Esophagus muscularis mucosa (tissue), 4 donors: ENCODE results near the gene RAB10. TPM values are rescaled to one million over a fixed set of nuclear protein-coding genes. Genes with fewer than 3 reads are reported as not detected.

Experiments
- DNase-seq: peaks from one replicate; pipeline ENCODE4 v3.0.0-alpha.2; 2017; ENCODE audit errors: extremely low spot score
- H3K27ac ChIP-seq, 4 donors: fragments of 200-600 bp; sonication (generic); replicated peaks in 1 of 4; 1 replicate in 3 of 4; 2 replicates in 1 of 4; pipeline ENCODE4 v1.5.1; 2016 to 2019; ENCODE audit warnings: mild to moderate bottlenecking in 1 of 4
- H3K27me3 ChIP-seq, 4 donors: fragments of 200-600 bp; sonication (generic); one replicate each; pipeline versions ENCODE4 v1.5.1 to v1.6.0; 2016 to 2019
- H3K36me3 ChIP-seq, 4 donors: fragments of 200-600 bp; sonication (generic); one replicate each; pipeline ENCODE4 v1.5.1; 2016 to 2019
- H3K4me1 ChIP-seq, 4 donors: fragments of 200-600 bp; sonication (generic); one replicate each; pipeline ENCODE4 v1.5.1; 2016 to 2019
- H3K4me3 ChIP-seq, 4 donors: fragments of 200-600 bp; sonication (generic); 1 replicate in 2 of 4; 2 replicates in 2 of 4; pipeline ENCODE4 v1.5.1; 2016 to 2019; ENCODE audit warnings: mild to moderate bottlenecking in 4 of 4, moderate library complexity in 1 of 4
- H3K9me3 ChIP-seq, 4 donors: fragments of 200-600 bp; sonication (generic); 1 replicate in 3 of 4; 2 replicates in 1 of 4; pipeline ENCODE4 v1.5.1; 2016 to 2019
- CTCF ChIP-seq, 3 experiments: fragments of 200-600 bp in 2 of 3; fragments of 450-650 bp in 1 of 3; sonication (generic) in 2 of 3; IDR thresholded peaks; one replicate each; pipeline ENCODE4 v1.5.1; 2017 to 2019; ENCODE audit warnings: antibody characterized with exemption in 3 of 3, mild to moderate bottlenecking in 2 of 3, moderate library complexity in 1 of 3
- EP300 ChIP-seq: sonication (generic); formaldehyde crosslinking; IDR thresholded peaks from one replicate; pipeline ENCODE4 v1.6.1; 2017; ENCODE audit warnings: antibody characterized with exemption
- POLR2A ChIP-seq: fragments of 450-650 bp; IDR thresholded peaks from one replicate; pipeline ENCODE4 v1.6.1; 2017; ENCODE audit warnings: antibody characterized with exemption, moderate library complexity, mild to moderate bottlenecking, low read depth
- POLR2AphosphoS5 ChIP-seq, 2 donors: sonication (generic); formaldehyde crosslinking; IDR thresholded peaks; one replicate each; pipeline ENCODE4 v1.6.1; 2017; ENCODE audit warnings: antibody characterized with exemption in 2 of 2
- WGBS: methylation state at CpG from one replicate; pipeline ENCODE4 v1.1.5; 2018; 5-methylcytosine and 5-hydroxymethylcytosine counted together
- intact Hi-C: fragments of 100-400 bp; cut with DNase I; formaldehyde crosslinking; loops from one replicate; pipeline ENCODE4 v1.15.1; 2023
- total RNA-seq, 4 donors: library from RNA; depleted of rRNA; stranded (reverse); fragments of >200 nt; gene quantifications; one replicate each; pipeline versions ENCODE4 v1.1.0 to v1.2.1, GENCODE V29; 2016

Gene RAB10
- total RNA-seq, 4 donors from 2014 or later, result 91.0 to 106 (median 98.1) TPM

GRCh38 chr2:26043109-26043508 lies 9.2 kb downstream of the RAB10 start:
- intact Hi-C loops, result no loop called here
- Histone ChIP-seq H3K27ac (no peak overlapping the region), H3K4me1 (peaks cover 12 to 64% (median 53%) of the 10 kb centered on the region in 4 donors), H3K9me3 (no peaks in the 10 kb centered on the region), H3K4me3 (no peak overlapping the region), H3K36me3 (no peaks in the 10 kb centered on the region), H3K27me3 (no peaks in the 10 kb centered on the region)
- DNase-seq, result no peak
- TF ChIP-seq POLR2AphosphoS5 (IDR thresholded peaks at IDR 0.05) (no peak), EP300 (no peak), CTCF (IDR thresholded peaks at IDR 0.05) (no peak), POLR2A (no peak)
- 90% methylated on average over 5 of the region's 5 CpGs for WGBS

- Histone ChIP-seq H3K4me1 (peaks cover 17 to 65% (median 53%) of the 10 kb centered on the region in 4 donors), H3K27ac (peak overlapping the region in 3 of 4 donors; percentile 4 to 31 (median 20)), H3K4me3 (no peak overlapping the region), H3K9me3 (no peaks in the 10 kb centered on the region), H3K36me3 (no peaks in the 10 kb centered on the region), H3K27me3 (no peaks in the 10 kb centered on the region)
- no peak for DNase-seq
- WGBS, result 52% methylated on average over 8 of the region's 8 CpGs
- no peak for TF ChIP-seq EP300
- TF ChIP-seq CTCF (IDR thresholded peaks at IDR 0.05), result no peak
- TF ChIP-seq POLR2A, result no peak
- TF ChIP-seq POLR2AphosphoS5 (IDR thresholded peaks at IDR 0.05), result no peak
- intact Hi-C loops, result no loop called here
Observed at GRCh38 chr2:26043862-26044696, 10.2 kb downstream of the RAB10 start.

GRCh38 chr2:26048791-26049190 lies 14.9 kb downstream of the RAB10 start:
- H3K27me3 ChIP-seq, result no peaks in the 10 kb centered on the region
- DNase-seq, result no peak
- H3K9me3 ChIP-seq, result no peaks in the 10 kb centered on the region
- H3K4me3 ChIP-seq, result no peak overlapping the region
- H3K4me1 ChIP-seq, result peaks cover 14 to 54% (median 49%) of the 10 kb centered on the region in 4 donors
- TF ChIP-seq POLR2A (no peak), EP300 (no peak), POLR2AphosphoS5 (IDR thresholded peaks at IDR 0.05) (no peak), CTCF (IDR thresholded peaks at IDR 0.05) (no peak)
- WGBS, result 83% methylated on average over 3 of the region's 3 CpGs
- no peaks in the 10 kb centered on the region for H3K36me3 ChIP-seq
- no peak overlapping the region for H3K27ac ChIP-seq
- intact Hi-C loops, result no loop called here

GRCh38 chr2:26049641-26050040 lies 15.8 kb downstream of the RAB10 start:
- no peak overlapping the region for H3K4me3 ChIP-seq
- H3K36me3 ChIP-seq, result no peaks in the 10 kb centered on the region
- intact Hi-C loops, result no loop called here
- 100% methylated on average over 1 of the region's 1 CpG for WGBS
- TF ChIP-seq POLR2A (no peak), EP300 (no peak), POLR2AphosphoS5 (IDR thresholded peaks at IDR 0.05) (no peak), CTCF (IDR thresholded peaks at IDR 0.05) (no peak)
- H3K27me3 ChIP-seq, result no peaks in the 10 kb centered on the region
- no peak overlapping the region for H3K27ac ChIP-seq
- H3K9me3 ChIP-seq, result no peaks in the 10 kb centered on the region
- no peak for DNase-seq
- peaks cover 5 to 50% (median 47%) of the 10 kb centered on the region in 4 donors for H3K4me1 ChIP-seq
